Keratinocyte (primary cell): Measurements from ENCODE around the gene CTNNA3. TPM values are rescaled to one million over a fixed set of nuclear protein-coding genes. Genes with fewer than 3 reads are reported as not detected.

Experiments
- DNase-seq: peaks from one replicate; pipeline ENCODE4 v3.0.0-alpha.2; 2011; ENCODE audit warnings: low read depth, missing footprints, low spot score
- FAIRE-seq: peaks from 2 replicates; lab custom pipeline; 2011; peaks lifted over from hg19 to GRCh38; lab: Jason Lieb, UNC
- H2AFZ ChIP-seq: 2 replicates; pipeline ENCODE4 v1.6.0; 2012; ENCODE audit warnings: low read length, control low read depth, inconsistent platforms; ENCODE audit not compliant: control insufficient read depth
- H3K27ac ChIP-seq: 2 replicates; pipeline ENCODE4 v1.5.1; 2011; ENCODE audit warnings: low read length; ENCODE audit not compliant: control insufficient read depth, insufficient read depth
- H3K27me3 ChIP-seq: 3 replicates; pipeline ENCODE4 v1.6.0; 2011; ENCODE audit warnings: low read length; ENCODE audit not compliant: control insufficient read depth, insufficient read depth; ENCODE audit errors: extremely low read depth
- H3K36me3 ChIP-seq, 2 experiments: 2 replicates in 1 of 2; 3 replicates in 1 of 2; pipeline ENCODE4 v1.5.1; 2011; ENCODE audit warnings: low read length in 2 of 2, mild to moderate bottlenecking in 1 of 2; ENCODE audit not compliant: control insufficient read depth in 2 of 2, insufficient read depth in 2 of 2; ENCODE audit errors: extremely low read depth in 1 of 2
- H3K4me1 ChIP-seq: 3 replicates; pipeline ENCODE4 v1.5.1; 2011; ENCODE audit warnings: low read length; ENCODE audit not compliant: control insufficient read depth, insufficient read depth; ENCODE audit errors: extremely low read depth
- H3K4me2 ChIP-seq: 3 replicates; pipeline ENCODE4 v1.6.0; 2011; ENCODE audit warnings: low read depth, low read length; ENCODE audit not compliant: control insufficient read depth, insufficient read depth; ENCODE audit errors: extremely low read depth
- H3K4me3 ChIP-seq, 3 experiments: fragments of 200-600 bp in 1 of 3; sonication (generic) in 1 of 3; 2 replicates in 2 of 3; 3 replicates in 1 of 3; pipeline ENCODE4 v1.5.1; 2011 to 2016; ENCODE audit warnings: low read length in 3 of 3, mild to moderate bottlenecking in 3 of 3, control low read depth in 2 of 3, inconsistent platforms in 1 of 3, low read depth in 1 of 3, mixed read lengths in 1 of 3, mixed run types in 1 of 3, moderate library complexity in 1 of 3; ENCODE audit not compliant: control insufficient read depth in 2 of 3, insufficient read depth in 2 of 3; ENCODE audit errors: extremely low read depth in 1 of 3
- H3K79me2 ChIP-seq: 2 replicates; pipeline ENCODE4 v1.6.0; 2012; ENCODE audit warnings: low read length; ENCODE audit not compliant: control insufficient read depth, insufficient read depth
- H3K9ac ChIP-seq: 3 replicates; pipeline ENCODE4 v1.6.0; 2011; ENCODE audit warnings: low read length; ENCODE audit not compliant: control insufficient read depth, insufficient read depth; ENCODE audit errors: extremely low read depth
- H3K9me1 ChIP-seq: 3 replicates; pipeline ENCODE4 v1.6.0; 2011; ENCODE audit warnings: low read length; ENCODE audit not compliant: control insufficient read depth, insufficient read depth; ENCODE audit errors: extremely low read depth
- H3K9me3 ChIP-seq: 2 replicates; pipeline ENCODE4 v1.5.1; 2012; ENCODE audit warnings: low read depth, low read length; ENCODE audit not compliant: control insufficient read depth
- H4K20me1 ChIP-seq: 3 replicates; pipeline ENCODE4 v1.6.0; 2011; ENCODE audit warnings: low read length; ENCODE audit not compliant: control insufficient read depth, insufficient read depth; ENCODE audit errors: extremely low read depth
- CTCF ChIP-seq, 3 experiments: IDR thresholded peaks in 1 of 3; conservative IDR thresholded peaks in 1 of 3; optimal IDR thresholded peaks in 1 of 3; 2 replicates in 2 of 3; 3 replicates in 1 of 3; pipeline versions ENCODE3 to v1.5.1; 2011; ENCODE audit warnings: low read length in 3 of 3, mild to moderate bottlenecking in 3 of 3, moderate library complexity in 2 of 3, control low read depth in 1 of 3, inconsistent platforms in 1 of 3; ENCODE audit not compliant: insufficient read depth in 2 of 3; ENCODE audit errors: extremely low read depth in 1 of 3
- EZH2 ChIP-seq: IDR thresholded peaks from one replicate; pipeline ENCODE4 v1.6.1; 2012; ENCODE audit warnings: inconsistent platforms, mild to moderate bottlenecking, low read length, moderate library complexity
- dilution Hi-C: fragments of 300-500 bp; cut with MboI; formaldehyde crosslinking; loops from one replicate; pipeline ENCODE4 v1.7.0; 2020; ENCODE audit warnings: low sequenced_read_pairs; ENCODE audit not compliant: extremely low pct_ligation_motif_present
- polyA plus RNA-seq, 5 experiments: library from polyadenylated mRNA; depleted of rRNA in 3 of 5; stranded (reverse) in 3 of 5; stranded (forward) in 1 of 5; unstranded in 1 of 5; fragments of >200 nt; gene quantifications; 1 replicate in 1 of 5; 2 replicates in 3 of 5; 3 replicates in 1 of 5; pipeline versions ENCODE4 v1.2.1 to v1.2.3, GENCODE V29; 2011 to 2012; ENCODE audit warnings: missing spikeins in 2 of 5, low read depth in 1 of 5, low replicate concordance in 1 of 5

CTNNA3 gene
- polyA plus RNA-seq, 1 donor (not counting 4 experiments of a cell fraction or from before 2014, with no cell fraction given): 0.01 TPM

- FAIRE-seq: no peak
- no peaks in the 10 kb centered on the region for H3K27me3 ChIP-seq
Measured at GRCh38 chr10:67282871-67283270, 413.1 kb downstream of the CTNNA3 start.

GRCh38 chr10:67280405-67280804 is 415.6 kb downstream of the CTNNA3 start:
- H3K79me2 ChIP-seq: no peaks in the 10 kb centered on the region
- H2AFZ ChIP-seq: no peak overlapping the region
- no peak for FAIRE-seq

More at GRCh38 chr10:67282871-67283270, 413.1 kb downstream of the CTNNA3 start:
- Histone ChIP-seq H3K9ac (no peak overlapping the region), H3K4me1 (no peaks in the 10 kb centered on the region), H3K27ac (no peak overlapping the region), H4K20me1 (no peaks in the 10 kb centered on the region), H2AFZ (no peak overlapping the region), H3K9me1 (no peaks in the 10 kb centered on the region), H3K4me3 (no peak overlapping the region), H3K36me3 (no peaks in the 10 kb centered on the region), H3K4me2 (no peak overlapping the region), H3K79me2 (no peaks in the 10 kb centered on the region), H3K9me3 (no peaks in the 10 kb centered on the region)
- dilution Hi-C loops: no loop called here
- TF ChIP-seq CTCF (optimal IDR thresholded peaks at IDR 0.05 in 1 of 3, IDR thresholded peaks at IDR 0.05 in 1 of 3, conservative IDR thresholded peaks at IDR 0.05 in 1 of 3; ENCODE audit: extremely low read depth in 1 of 3, insufficient read depth in 2 of 3, low read length in 3 of 3) (no peak), EZH2 (no peak)
- no peak for DNase-seq

More at GRCh38 chr10:67280405-67280804, 415.6 kb downstream of the CTNNA3 start:
- no peak overlapping the region for H3K9ac ChIP-seq
- H3K27me3 ChIP-seq: no peaks in the 10 kb centered on the region
- H3K9me3 ChIP-seq: no peaks in the 10 kb centered on the region
- dilution Hi-C loops: no loop called here
- no peak overlapping the region for H3K4me3 ChIP-seq
- no peaks in the 10 kb centered on the region for H4K20me1 ChIP-seq
- H3K4me2 ChIP-seq: no peak overlapping the region
- H3K27ac ChIP-seq: no peak overlapping the region
- no peaks in the 10 kb centered on the region for H3K36me3 ChIP-seq
- DNase-seq: no peak
- H3K9me1 ChIP-seq: no peaks in the 10 kb centered on the region
- no peaks in the 10 kb centered on the region for H3K4me1 ChIP-seq
- TF ChIP-seq CTCF (optimal IDR thresholded peaks at IDR 0.05 in 1 of 3, IDR thresholded peaks at IDR 0.05 in 1 of 3, conservative IDR thresholded peaks at IDR 0.05 in 1 of 3; ENCODE audit: extremely low read depth in 1 of 3, insufficient read depth in 2 of 3, low read length in 3 of 3) (no peak), EZH2 (no peak)
